Spinal cord (tissue), 10 donors: ENCODE data around the gene KRTAP10-9. TPM values are rescaled to one million over a fixed set of nuclear protein-coding genes. Genes with fewer than 3 reads are reported as not detected.
"Not testable (repeated sequence)": the region's sequence is repeated elsewhere in the genome, so short reads cannot be mapped to it uniquely, and the experiment has no call there.

Source experiments
- DNase-seq, 6 donors: peaks; one replicate each; pipeline versions ENCODE4 v3.0.0 to v3.0.0-alpha.2; 2013 to 2015; ENCODE audit warnings: low spot score in 6 of 6, low read depth in 4 of 6
- H3K27ac ChIP-seq: one replicate; pipeline ENCODE4 v1.5.1; 2013; ENCODE audit warnings: low read depth, low read length, control low read depth
- H3K27me3 ChIP-seq: one replicate; pipeline ENCODE4 v1.6.1; 2013; ENCODE audit warnings: low read length; ENCODE audit not compliant: control insufficient read depth, insufficient read depth
- H3K36me3 ChIP-seq: one replicate; pipeline ENCODE4 v1.6.1; 2013; ENCODE audit warnings: low read length; ENCODE audit not compliant: control insufficient read depth, insufficient read depth
- H3K4me1 ChIP-seq: one replicate; pipeline ENCODE4 v1.6.1; 2013; ENCODE audit warnings: low read length; ENCODE audit not compliant: control insufficient read depth, insufficient read depth
- H3K4me3 ChIP-seq: one replicate; pipeline ENCODE4 v1.5.1; 2013; ENCODE audit warnings: low read depth, low read length, control low read depth
- H3K9me3 ChIP-seq: one replicate; pipeline ENCODE4 v1.6.1; 2013; ENCODE audit warnings: low read length; ENCODE audit not compliant: control insufficient read depth, insufficient read depth
- WGBS: methylation state at CpG from one replicate; pipeline ENCODE4 v1.1.5; 2013; ENCODE audit warnings: missing lambda C conversion rate; ENCODE audit not compliant: insufficient coverage; 5-methylcytosine and 5-hydroxymethylcytosine counted together
- polyA plus RNA-seq, 2 donors: library from polyadenylated mRNA; unstranded; fragments of 120-200 nt; gene quantifications; one replicate each; pipeline ENCODE4 v1.2.1, GENCODE V29; 2013; ENCODE audit not compliant: insufficient read length in 2 of 2
- total RNA-seq, 2 donors: library from RNA; depleted of rRNA in 1 of 2; stranded (reverse); fragments of 120-200 nt in 1 of 2; fragments of >200 nt in 1 of 2; gene quantifications; one replicate each; pipeline versions ENCODE4 v1.2.3 to v1.2.4, GENCODE V29; 2013 to 2014
- donor health status: healthy.

Gene KRTAP10-9
- total and polyA plus RNA-seq, 4 donors = not detected

- no peak for DNase-seq
- H3K4me3 ChIP-seq = no peak overlapping the region
- WGBS = 85% methylated on average over 3 of the region's 3 CpGs
- no peaks in the 10 kb centered on the region for H3K4me1 ChIP-seq
- no peaks in the 10 kb centered on the region for H3K9me3 ChIP-seq
- no peaks in the 10 kb centered on the region for H3K36me3 ChIP-seq
- H3K27me3 ChIP-seq = peaks cover 7% of the 10 kb centered on the region
- H3K27ac ChIP-seq = no peak overlapping the region
Observed at GRCh38 chr21:44585892-44586291, 41.0 kb upstream of the KRTAP10-9 start.

GRCh38 chr21:44589094-44589493 is 37.8 kb upstream of the KRTAP10-9 start:
- Histone ChIP-seq H3K27me3 (peaks cover 7% of the 10 kb centered on the region), H3K9me3 (no peaks in the 10 kb centered on the region), H3K36me3 (no peaks in the 10 kb centered on the region), H3K4me1 (peaks cover 6% of the 10 kb centered on the region), H3K4me3 (no peak overlapping the region), H3K27ac (no peak overlapping the region)
- DNase-seq = no peak
- WGBS = 100% methylated on average over 2 of the region's 2 CpGs

- Histone ChIP-seq H3K27me3 (peaks cover 7% of the 10 kb centered on the region), H3K9me3 (no peaks in the 10 kb centered on the region), H3K27ac (no peak overlapping the region), H3K4me1 (peaks cover 6% of the 10 kb centered on the region), H3K36me3 (no peaks in the 10 kb centered on the region), H3K4me3 (no peak overlapping the region)
- WGBS = 82% methylated on average over 23 of the region's 24 CpGs
- DNase-seq = no peak
Observed at GRCh38 chr21:44589586-44590305, 37.1 kb upstream of the KRTAP10-9 start.

GRCh38 chr21:44590311-44590721 is 36.6 kb upstream of the KRTAP10-9 start:
- peaks cover 6% of the 10 kb centered on the region for H3K4me1 ChIP-seq
- WGBS = 68% methylated on average over 8 of the region's 10 CpGs
- peaks cover 3% of the 10 kb centered on the region for H3K27me3 ChIP-seq
- no peak overlapping the region for H3K4me3 ChIP-seq
- H3K9me3 ChIP-seq = no peaks in the 10 kb centered on the region
- DNase-seq = no peak
- H3K36me3 ChIP-seq = no peaks in the 10 kb centered on the region
- no peak overlapping the region for H3K27ac ChIP-seq

GRCh38 chr21:44590897-44591800 is 35.7 kb upstream of the KRTAP10-9 start:
- not testable (repeated sequence) for H3K9me3 ChIP-seq

GRCh38 chr21:44591801-44592130 is 35.1 kb upstream of the KRTAP10-9 start:
- WGBS = no CpG with 5 or more reads among the region's 4 CpGs
- not testable (repeated sequence) for H3K36me3 ChIP-seq, DNase-seq, H3K9me3 ChIP-seq, H3K27ac ChIP-seq, H3K4me3 ChIP-seq, H3K4me1 ChIP-seq, H3K27me3 ChIP-seq

More at GRCh38 chr21:44590897-44591800, 35.7 kb upstream of the KRTAP10-9 start:
- H3K4me3 ChIP-seq, H3K4me1 ChIP-seq, H3K36me3 ChIP-seq, H3K27ac ChIP-seq, H3K27me3 ChIP-seq: not testable (repeated sequence)
- WGBS = 66% methylated on average over 8 of the region's 19 CpGs
- DNase-seq = peak in 1 of 6 donors; percentile 22

GRCh38 chr21:44592446-44593311 is 34.2 kb upstream of the KRTAP10-9 start, which contains the start of gene KRTAP10-6:
Gene KRTAP10-6 (minus strand): TSS chr21:44592505. CDS start chr21:44592484, 21 bp downstream.
- Histone ChIP-seq H3K4me3 (no peak within 1 kb of the TSS), H3K27me3 (no peaks in the 10 kb centered on the region), H3K9me3 (no peaks in the 10 kb centered on the region), H3K27ac (no peak within 1 kb of the TSS), H3K4me1 (peaks cover 6% of the 10 kb centered on the region), H3K36me3 (no peaks in the 10 kb centered on the region)
- DNase-seq = no peak
- 66% methylated on average over 29 of the region's 33 CpGs for WGBS

GRCh38 chr21:44593598-44594405 is 33.1 kb upstream of the KRTAP10-9 start:
- no peak overlapping the region for H3K27ac ChIP-seq
- no peaks in the 10 kb centered on the region for H3K27me3 ChIP-seq
- no peaks in the 10 kb centered on the region for H3K9me3 ChIP-seq
- peaks cover 6% of the 10 kb centered on the region for H3K4me1 ChIP-seq
- no peaks in the 10 kb centered on the region for H3K36me3 ChIP-seq
- WGBS = 51% methylated on average over 18 of the region's 20 CpGs
- H3K4me3 ChIP-seq = no peak overlapping the region
- no peak for DNase-seq
